ENCODE results near the gene CLEC16A. TPM values are rescaled to one million over a fixed set of nuclear protein-coding genes. Genes with fewer than 3 reads are reported as not detected.
A peak's percentile ranks its signal among the peaks of the same experiment; 100 is the strongest.

The CLEC16A gene
- total and polyA plus RNA-seq, 9 of the 15 experiments (the other 6 are each of a cell fraction or from before 2014, with no cell fraction given), result 1.00 to 22.3 (median 10.0) TPM

GRCh38 chr16:11032000-11032921 is 87.9 kb downstream of the CLEC16A start (continued):
- TF ChIP-seq TFE3 (CRISPR knock-in tag; IDR thresholded peaks at IDR 0.05) (no peak), TFAM (CRISPR knock-in tag; conservative IDR thresholded peaks at IDR 0.05) (no peak), E2F4 (CRISPR knock-in tag; IDR thresholded peaks at IDR 0.05; ENCODE audit: low read depth) (no peak), HMGN3 (IDR thresholded peaks at IDR 0.05; ENCODE audit: borderline replicate concordance, extremely low read depth, insufficient read length, low read depth, low read length) (no peak), PBX2 (CRISPR knock-in tag; IDR thresholded peaks at IDR 0.05; ENCODE audit: low read depth) (no peak), PBX2 (tag; conservative IDR thresholded peaks at IDR 0.05; ENCODE audit: low read depth) (peak; percentile 91), CTCF (IDR thresholded peaks at IDR 0.05 in 2 of 3, conservative IDR thresholded peaks at IDR 0.05 in 1 of 3; ENCODE audit: insufficient read depth in 2 of 3, low read depth in 1 of 3, low read length in 3 of 3) (no peak), SAFB2 (IDR thresholded peaks at IDR 0.05; ENCODE audit: borderline replicate concordance, low read depth, low read length, severe bottlenecking) (no peak), PKNOX1 (IDR thresholded peaks at IDR 0.05) (peak; percentile 59; the same call in 1 of the 2 replicates), EP400 (IDR thresholded peaks at IDR 0.05) (no peak), MXI1 (IDR thresholded peaks at IDR 0.05; ENCODE audit: low read depth, low read length) (no peak), KDM1A (IDR thresholded peaks at IDR 0.05) (no peak)

Data from K562 (cell line).